Activated naive CD8-positive, alpha-beta T cell treated with anti-CD3 and anti-CD28 coated beads for 36 hours (primary cell): Measurements from ENCODE around the gene COMMD1. TPM values are rescaled to one million over a fixed set of nuclear protein-coding genes. Genes with fewer than 3 reads are reported as not detected.

ENCODE experiments used
- DNase-seq: peaks from one replicate; pipeline ENCODE4 v3.0.0; 2021
- H3K27ac Mint-ChIP-seq: one replicate; pipeline ENCODE4 v1.8.0; 2022; ENCODE audit warnings: mild to moderate bottlenecking, moderate library complexity, mixed read lengths
- H3K27me3 Mint-ChIP-seq: one replicate; pipeline ENCODE4 v1.8.0; 2022; ENCODE audit warnings: mild to moderate bottlenecking, mixed read lengths
- H3K36me3 Mint-ChIP-seq: one replicate; pipeline ENCODE4 v1.8.0; 2021; ENCODE audit warnings: mild to moderate bottlenecking, mixed read lengths
- H3K4me1 Mint-ChIP-seq: one replicate; pipeline ENCODE4 v1.8.0; 2021; ENCODE audit warnings: mixed read lengths
- H3K4me3 Mint-ChIP-seq: one replicate; pipeline ENCODE4 v1.8.0; 2022; ENCODE audit warnings: mild to moderate bottlenecking, moderate library complexity, mixed read lengths
- H3K9me3 Mint-ChIP-seq: one replicate; pipeline ENCODE4 v1.8.0; 2022; ENCODE audit warnings: mixed read lengths
- total RNA-seq, 2 experiments: library from RNA; stranded (reverse); gene quantifications; one replicate each; pipeline ENCODE4 v1.2.3, GENCODE V29; 2021

COMMD1 gene
- total RNA-seq, 2 experiments from 2014 or later, result 29.1 to 31.8 TPM

GRCh38 chr2:62046141-62046540 lies 140.7 kb downstream of the COMMD1 start:
- peaks cover 3% of the 10 kb centered on the region for H3K9me3 Mint-ChIP-seq
- peaks cover 4% of the 10 kb centered on the region for H3K4me1 Mint-ChIP-seq
- no peak overlapping the region for H3K27ac Mint-ChIP-seq
- H3K4me3 Mint-ChIP-seq, result no peak overlapping the region
- no peak for DNase-seq
- peaks cover 17% of the 10 kb centered on the region for H3K36me3 Mint-ChIP-seq
- no peaks in the 10 kb centered on the region for H3K27me3 Mint-ChIP-seq

GRCh38 chr2:62050456-62051045 lies 145.1 kb downstream of the COMMD1 start:
- Mint-ChIP-seq H3K27me3 (no peaks in the 10 kb centered on the region), H3K27ac (no peak overlapping the region), H3K36me3 (peaks cover 11% of the 10 kb centered on the region), H3K4me3 (no peak overlapping the region), H3K9me3 (no peaks in the 10 kb centered on the region), H3K4me1 (peaks cover 11% of the 10 kb centered on the region)
- DNase-seq, result no peak

GRCh38 chr2:62054029-62054791 lies 148.7 kb downstream of the COMMD1 start:
- Mint-ChIP-seq H3K27me3 (no peaks in the 10 kb centered on the region), H3K27ac (no peak overlapping the region), H3K4me3 (no peak overlapping the region), H3K36me3 (peaks cover 9% of the 10 kb centered on the region), H3K9me3 (no peaks in the 10 kb centered on the region), H3K4me1 (peaks cover 11% of the 10 kb centered on the region)
- no peak for DNase-seq

GRCh38 chr2:62054916-62055450 lies 149.5 kb downstream of the COMMD1 start:
- Mint-ChIP-seq H3K4me1 (peaks cover 9% of the 10 kb centered on the region), H3K9me3 (peaks cover 3% of the 10 kb centered on the region), H3K27me3 (no peaks in the 10 kb centered on the region), H3K4me3 (no peak overlapping the region), H3K27ac (no peak overlapping the region), H3K36me3 (peaks cover 16% of the 10 kb centered on the region)
- no peak for DNase-seq

GRCh38 chr2:62055724-62056336 lies 150.4 kb downstream of the COMMD1 start:
- DNase-seq, result no peak
- peaks cover 17% of the 10 kb centered on the region for H3K36me3 Mint-ChIP-seq
- H3K4me3 Mint-ChIP-seq, result no peak overlapping the region
- H3K27ac Mint-ChIP-seq, result no peak overlapping the region
- peaks cover 9% of the 10 kb centered on the region for H3K4me1 Mint-ChIP-seq
- no peaks in the 10 kb centered on the region for H3K27me3 Mint-ChIP-seq
- H3K9me3 Mint-ChIP-seq, result peaks cover 3% of the 10 kb centered on the region

GRCh38 chr2:62056341-62056740 lies 150.9 kb downstream of the COMMD1 start:
- peaks cover 9% of the 10 kb centered on the region for H3K4me1 Mint-ChIP-seq
- no peaks in the 10 kb centered on the region for H3K27me3 Mint-ChIP-seq
- H3K27ac Mint-ChIP-seq, result no peak overlapping the region
- peaks cover 19% of the 10 kb centered on the region for H3K36me3 Mint-ChIP-seq
- H3K9me3 Mint-ChIP-seq, result peaks cover 3% of the 10 kb centered on the region
- H3K4me3 Mint-ChIP-seq, result no peak overlapping the region
- no peak for DNase-seq

- peaks cover 6% of the 10 kb centered on the region for H3K4me1 Mint-ChIP-seq
- no peak overlapping the region for H3K4me3 Mint-ChIP-seq
- no peaks in the 10 kb centered on the region for H3K9me3 Mint-ChIP-seq
- no peak overlapping the region for H3K27ac Mint-ChIP-seq
- peaks cover 4% of the 10 kb centered on the region for H3K36me3 Mint-ChIP-seq
- no peak for DNase-seq
- no peaks in the 10 kb centered on the region for H3K27me3 Mint-ChIP-seq
Observed at GRCh38 chr2:62065243-62065642, 159.8 kb downstream of the COMMD1 start.

- Mint-ChIP-seq H3K36me3 (peaks cover 19% of the 10 kb centered on the region), H3K27ac (no peak overlapping the region), H3K9me3 (peaks cover 8% of the 10 kb centered on the region), H3K4me1 (peaks cover under 1% of the 10 kb centered on the region), H3K27me3 (no peaks in the 10 kb centered on the region), H3K4me3 (no peak overlapping the region)
- no peak for DNase-seq
Observed at GRCh38 chr2:62071126-62071598, 165.7 kb downstream of the COMMD1 start.

- Mint-ChIP-seq H3K4me3 (no peak overlapping the region), H3K9me3 (peaks cover 8% of the 10 kb centered on the region), H3K36me3 (peaks cover 18% of the 10 kb centered on the region), H3K27me3 (no peaks in the 10 kb centered on the region), H3K4me1 (no peaks in the 10 kb centered on the region), H3K27ac (no peak overlapping the region)
- DNase-seq, result no peak
Observed at GRCh38 chr2:62071760-62072680, 166.5 kb downstream of the COMMD1 start.

- peaks cover 18% of the 10 kb centered on the region for H3K36me3 Mint-ChIP-seq
- H3K9me3 Mint-ChIP-seq, result peaks cover 8% of the 10 kb centered on the region
- no peak for DNase-seq
- H3K4me3 Mint-ChIP-seq, result no peak overlapping the region
- H3K27me3 Mint-ChIP-seq, result no peaks in the 10 kb centered on the region
- H3K4me1 Mint-ChIP-seq, result no peaks in the 10 kb centered on the region
- no peak overlapping the region for H3K27ac Mint-ChIP-seq
Observed at GRCh38 chr2:62074233-62074632, 168.8 kb downstream of the COMMD1 start.

- Mint-ChIP-seq H3K4me1 (no peaks in the 10 kb centered on the region), H3K9me3 (peaks cover 3% of the 10 kb centered on the region), H3K27me3 (no peaks in the 10 kb centered on the region), H3K4me3 (no peak overlapping the region), H3K27ac (no peak overlapping the region), H3K36me3 (peaks cover 10% of the 10 kb centered on the region)
- no peak for DNase-seq
Observed at GRCh38 chr2:62076980-62077638, 171.6 kb downstream of the COMMD1 start.

- Mint-ChIP-seq H3K27ac (no peak overlapping the region), H3K4me1 (no peaks in the 10 kb centered on the region), H3K27me3 (no peaks in the 10 kb centered on the region), H3K36me3 (no peaks in the 10 kb centered on the region), H3K9me3 (no peaks in the 10 kb centered on the region), H3K4me3 (no peak overlapping the region)
- DNase-seq, result no peak
Observed at GRCh38 chr2:62084801-62085200, 179.3 kb downstream of the COMMD1 start.

- H3K27ac Mint-ChIP-seq, result no peak overlapping the region
Observed at GRCh38 chr2:62089658-62090057, 184.2 kb downstream of the COMMD1 start.

GRCh38 chr2:62091471-62091870 lies 186.0 kb downstream of the COMMD1 start:
- no peak for DNase-seq
- H3K9me3 Mint-ChIP-seq, result no peaks in the 10 kb centered on the region

More at GRCh38 chr2:62089658-62090057, 184.2 kb downstream of the COMMD1 start:
- Mint-ChIP-seq H3K9me3 (no peaks in the 10 kb centered on the region), H3K4me1 (no peaks in the 10 kb centered on the region), H3K4me3 (no peak overlapping the region), H3K27me3 (no peaks in the 10 kb centered on the region), H3K36me3 (peaks cover 4% of the 10 kb centered on the region)
- DNase-seq, result no peak

More at GRCh38 chr2:62091471-62091870, 186.0 kb downstream of the COMMD1 start:
- Mint-ChIP-seq H3K27ac (no peak overlapping the region), H3K27me3 (no peaks in the 10 kb centered on the region), H3K4me1 (no peaks in the 10 kb centered on the region), H3K4me3 (no peak overlapping the region), H3K36me3 (peaks cover 4% of the 10 kb centered on the region)
